Measurements from ENCODE around the gene IER2. TPM values are rescaled to one million over a fixed set of nuclear protein-coding genes. Genes with fewer than 3 reads are reported as not detected.
A peak's percentile ranks its signal among the peaks of the same experiment; 100 is the strongest.
"Not testable (repeated sequence)": the region's sequence is repeated elsewhere in the genome, so short reads cannot be mapped to it uniquely, and the experiment has no call there.

The IER2 gene
- total RNA-seq, 1 donor from 2014 or later = 907 TPM

GRCh38 chr19:13165162-13165997, 15.2 kb downstream of the IER2 start:
- no peaks in the 10 kb centered on the region for H3K9me3 ChIP-seq
- no peaks in the 10 kb centered on the region for H3K36me3 ChIP-seq
- H3K4me3 ChIP-seq = no peak overlapping the region
- H3K27ac ChIP-seq = peak overlapping the region; percentile 95 to 96
- H3K4me1 ChIP-seq = peaks cover 11 to 44% of the 10 kb centered on the region in 2 donors
- no peak for DNase-seq (ENCODE audit: low spot score in 2 of 2)
- intact Hi-C loops (cut with DNase I) = no loop called here
- no peak for TF ChIP-seq CTCF (IDR thresholded peaks at IDR 0.05)
- H3K27me3 ChIP-seq = no peaks in the 10 kb centered on the region

- H3K4me3 ChIP-seq; H3K9me3 ChIP-seq; H3K27me3 ChIP-seq; DNase-seq (ENCODE audit: low spot score in 2 of 2); H3K36me3 ChIP-seq; intact Hi-C loops (cut with DNase I): not testable (repeated sequence)
- Histone ChIP-seq H3K4me1 (peaks cover 11 to 44% of the 10 kb centered on the region in 2 donors), H3K27ac (peak overlapping the region; percentile 95 to 96)
These were observed 15.9 kb downstream of the IER2 start for GRCh38 chr19:13166151-13166550.

- intact Hi-C loops (cut with DNase I) = loop anchor here (5.0 kb wide), 1 partner anchor 38 kb away; no protein-coding TSS in a partner anchor
- no peak for DNase-seq (ENCODE audit: low spot score in 2 of 2)
- TF ChIP-seq CTCF (IDR thresholded peaks at IDR 0.05) = no peak
- H3K9me3 ChIP-seq = no peaks in the 10 kb centered on the region
- peaks cover 7 to 35% of the 10 kb centered on the region in 2 donors for H3K4me1 ChIP-seq
- H3K36me3 ChIP-seq = no peaks in the 10 kb centered on the region
- no peak overlapping the region for H3K4me3 ChIP-seq
- no peaks in the 10 kb centered on the region for H3K27me3 ChIP-seq
- H3K27ac ChIP-seq = peak overlapping the region; percentile 66 to 95
These were observed 19.6 kb downstream of the IER2 start for GRCh38 chr19:13169769-13170168.

- DNase-seq (ENCODE audit: low spot score in 2 of 2) = no peak
- intact Hi-C loops (cut with DNase I) = loop anchor here (5.0 kb wide), 1 partner anchor 36 kb away; no protein-coding TSS in a partner anchor
- H3K27ac ChIP-seq = peak overlapping the region in 1 of 2 donors; percentile 88
These were observed 20.9 kb downstream of the IER2 start for GRCh38 chr19:13171146-13171545.

GRCh38 chr19:13172346-13173138, 22.3 kb downstream of the IER2 start:
- TF ChIP-seq CTCF (IDR thresholded peaks at IDR 0.05) = no peak
- H3K27ac ChIP-seq = peak overlapping the region; percentile 88 to 90
- intact Hi-C loops (cut with DNase I) = loop anchor here (1.0 to 5.0 kb wide), 2 partner anchors 22 to 35 kb away; partner anchors contain the start of genes IER2 and STX10
- H3K27me3 ChIP-seq = no peaks in the 10 kb centered on the region
- H3K4me3 ChIP-seq = peak overlapping the region in 1 of 2 donors; percentile 37
- no peaks in the 10 kb centered on the region for H3K36me3 ChIP-seq
- peak; percentile 80 to 95 for DNase-seq (ENCODE audit: low spot score in 2 of 2)
- peaks cover 2 to 22% of the 10 kb centered on the region in 2 donors for H3K4me1 ChIP-seq
- H3K9me3 ChIP-seq = no peaks in the 10 kb centered on the region

More at GRCh38 chr19:13171146-13171545, 20.9 kb downstream of the IER2 start:
- Histone ChIP-seq H3K27me3 (no peaks in the 10 kb centered on the region), H3K9me3 (no peaks in the 10 kb centered on the region), H3K4me3 (no peak overlapping the region), H3K4me1 (peaks cover 7 to 29% of the 10 kb centered on the region in 2 donors), H3K36me3 (no peaks in the 10 kb centered on the region)
- no peak for TF ChIP-seq CTCF (IDR thresholded peaks at IDR 0.05)
